ENCODE measurements around the gene STK17B.

DNA sequence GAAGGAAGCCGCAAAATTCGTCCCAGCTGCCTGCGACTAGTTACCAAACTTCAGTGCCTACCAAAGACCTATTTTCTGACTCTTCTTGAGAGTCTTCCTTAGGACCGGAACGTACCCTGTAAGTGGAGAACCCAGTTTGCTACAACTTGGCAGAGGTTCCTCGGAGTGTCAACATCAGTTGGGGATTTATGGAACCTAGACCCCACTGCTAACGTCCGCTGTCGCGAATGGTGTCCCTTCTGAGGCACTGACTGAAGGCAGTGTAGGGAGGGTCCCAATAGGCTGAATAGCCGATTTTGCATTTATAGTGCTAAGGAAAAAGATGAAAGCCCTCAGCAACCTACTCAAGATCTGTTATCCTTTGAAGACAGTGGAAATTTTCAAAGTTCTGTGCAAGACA lies 568 bp upstream of the STK17B start:
- TF ChIP-seq ZNF791 (tag by site-specific recombination; IDR thresholded peaks at IDR 0.05): no peak
- TF ChIP-seq, protein P1, sequence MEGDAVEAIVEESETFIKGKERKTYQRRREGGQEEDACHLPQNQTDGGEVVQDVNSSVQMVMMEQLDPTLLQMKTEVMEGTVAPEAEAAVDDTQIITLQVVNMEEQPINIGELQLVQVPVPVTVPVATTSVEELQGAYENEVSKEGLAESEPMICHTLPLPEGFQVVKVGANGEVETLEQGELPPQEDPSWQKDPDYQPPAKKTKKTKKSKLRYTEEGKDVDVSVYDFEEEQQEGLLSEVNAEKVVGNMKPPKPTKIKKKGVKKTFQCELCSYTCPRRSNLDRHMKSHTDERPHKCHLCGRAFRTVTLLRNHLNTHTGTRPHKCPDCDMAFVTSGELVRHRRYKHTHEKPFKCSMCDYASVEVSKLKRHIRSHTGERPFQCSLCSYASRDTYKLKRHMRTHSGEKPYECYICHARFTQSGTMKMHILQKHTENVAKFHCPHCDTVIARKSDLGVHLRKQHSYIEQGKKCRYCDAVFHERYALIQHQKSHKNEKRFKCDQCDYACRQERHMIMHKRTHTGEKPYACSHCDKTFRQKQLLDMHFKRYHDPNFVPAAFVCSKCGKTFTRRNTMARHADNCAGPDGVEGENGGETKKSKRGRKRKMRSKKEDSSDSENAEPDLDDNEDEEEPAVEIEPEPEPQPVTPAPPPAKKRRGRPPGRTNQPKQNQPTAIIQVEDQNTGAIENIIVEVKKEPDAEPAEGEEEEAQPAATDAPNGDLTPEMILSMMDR (tag by site-specific recombination; IDR thresholded peaks at IDR 0.05): no peak
- TF ChIP-seq ZBTB20 (tag by site-specific recombination; IDR thresholded peaks at IDR 0.05): no peak
- no peak for TF ChIP-seq SP2 (tag by site-specific recombination; IDR thresholded peaks at IDR 0.05)
- no peak for TF ChIP-seq ZNF146 (tag by site-specific recombination; IDR thresholded peaks at IDR 0.05)
- TF ChIP-seq, protein P2, sequence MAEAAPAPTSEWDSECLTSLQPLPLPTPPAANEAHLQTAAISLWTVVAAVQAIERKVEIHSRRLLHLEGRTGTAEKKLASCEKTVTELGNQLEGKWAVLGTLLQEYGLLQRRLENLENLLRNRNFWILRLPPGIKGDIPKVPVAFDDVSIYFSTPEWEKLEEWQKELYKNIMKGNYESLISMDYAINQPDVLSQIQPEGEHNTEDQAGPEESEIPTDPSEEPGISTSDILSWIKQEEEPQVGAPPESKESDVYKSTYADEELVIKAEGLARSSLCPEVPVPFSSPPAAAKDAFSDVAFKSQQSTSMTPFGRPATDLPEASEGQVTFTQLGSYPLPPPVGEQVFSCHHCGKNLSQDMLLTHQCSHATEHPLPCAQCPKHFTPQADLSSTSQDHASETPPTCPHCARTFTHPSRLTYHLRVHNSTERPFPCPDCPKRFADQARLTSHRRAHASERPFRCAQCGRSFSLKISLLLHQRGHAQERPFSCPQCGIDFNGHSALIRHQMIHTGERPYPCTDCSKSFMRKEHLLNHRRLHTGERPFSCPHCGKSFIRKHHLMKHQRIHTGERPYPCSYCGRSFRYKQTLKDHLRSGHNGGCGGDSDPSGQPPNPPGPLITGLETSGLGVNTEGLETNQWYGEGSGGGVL (tag by site-specific recombination; IDR thresholded peaks at IDR 0.05): peak; percentile 23; the same call in 1 of the 2 replicates
- TF ChIP-seq ZNF114 (tag by site-specific recombination; IDR thresholded peaks at IDR 0.05): no peak
- TF ChIP-seq ZNF701 (tag by site-specific recombination; IDR thresholded peaks at IDR 0.05): no peak
- TF ChIP-seq ZNF707 (tag by site-specific recombination; IDR thresholded peaks at IDR 0.05): no peak
- TF ChIP-seq ZNF23 (tag by site-specific recombination; IDR thresholded peaks at IDR 0.05; ENCODE audit: borderline replicate concordance): no peak
- TF ChIP-seq ZNF561 (tag by site-specific recombination; IDR thresholded peaks at IDR 0.05; ENCODE audit: borderline replicate concordance): no peak
- TF ChIP-seq ZBTB7A (tag by site-specific recombination; IDR thresholded peaks at IDR 0.05; ENCODE audit: low read depth): no peak
